K562 (cell line): ENCODE measurements around the gene MPV17L2. TPM values are rescaled to one million over a fixed set of nuclear protein-coding genes. Genes with fewer than 3 reads are reported as not detected.
A peak's percentile ranks its signal among the peaks of the same experiment; 100 is the strongest.

Experiments used
- ATAC-seq: fragments of 200-7000 bp; cut with Tn5 transposase; 3 replicates; pipeline ENCODE4 v1.9.1; 2020; ENCODE audit warnings: moderate library complexity
- BruUV-seq: library from RNA; stranded (reverse); fragments of 400-500 nt; replicated peaks from 2 replicates; lab custom pipeline; 2021; lab: Mats Ljungman, UMichigan
- CTCF ChIA-PET: fragments of 300-600 bp; formaldehyde crosslinking; extraction: SDS; loops from one replicate; lab custom pipeline; 2021; ENCODE audit warnings: low intra/inter-chr PET ratio; lab: Yijun Ruan, JAX
- POLR2A ChIA-PET: fragments of 300-600, 350-650 bp; sonication (Branson Sonifier 250); formaldehyde crosslinking; extraction: SDS; loops from one replicate; lab custom pipeline; 2021; ENCODE audit warnings: antibody characterized with exemption, inconsistent platforms; lab: Yijun Ruan, JAX
- DNase-seq, 4 experiments: peaks; one replicate each; pipeline versions ENCODE4 v3.0.0 to v3.0.0-alpha.2; 2011 to 2018; ENCODE audit warnings: low spot score in 3 of 4, mixed read lengths in 3 of 4; ENCODE audit errors: extremely low read depth in 1 of 4
- FAIRE-seq: peaks from 2 replicates; lab custom pipeline; 2011; peaks lifted over from hg19 to GRCh38; lab: Jason Lieb, UNC
- H2AFZ ChIP-seq: 2 replicates; pipeline ENCODE4 v1.6.0; 2011; ENCODE audit warnings: low read depth, low read length, control low read depth, inconsistent platforms
- H3K27ac ChIP-seq: fragments of 200-600 bp; 3 replicates; pipeline ENCODE4 v1.8.0; 2011; ENCODE audit warnings: low read depth, mild to moderate bottlenecking, control low read depth, inconsistent platforms, low read length, moderate library complexity, mixed read lengths; ENCODE audit errors: extremely low read depth
- H3K27me3 ChIP-seq, 2 experiments: fragments of 300-600 bp in 1 of 2; 2 replicates in 1 of 2; 3 replicates in 1 of 2; pipeline versions ENCODE4 v1.6.0 to v1.8.0; 2011; ENCODE audit warnings: inconsistent platforms in 2 of 2, low read length in 2 of 2, mild to moderate bottlenecking in 1 of 2, mixed read lengths in 1 of 2, moderate library complexity in 1 of 2; ENCODE audit not compliant: control insufficient read depth in 2 of 2, insufficient read depth in 2 of 2
- H3K36me3 ChIP-seq: fragments of 300-600 bp; 3 replicates; pipeline ENCODE4 v1.8.0; 2011; ENCODE audit warnings: mild to moderate bottlenecking, low read length, inconsistent platforms; ENCODE audit not compliant: control insufficient read depth, insufficient read depth
- H3K4me1 ChIP-seq, 2 experiments: fragments of 200-600 bp in 1 of 2; replicated peaks in 1 of 2; 2 replicates in 1 of 2; 3 replicates in 1 of 2; pipeline versions ENCODE4 v1.5.1 to v1.8.0; 2011; ENCODE audit warnings: inconsistent platforms in 2 of 2, low read length in 2 of 2, mild to moderate bottlenecking in 1 of 2, mixed read lengths in 1 of 2, moderate library complexity in 1 of 2; ENCODE audit not compliant: control insufficient read depth in 2 of 2, insufficient read depth in 2 of 2
- H3K4me2 ChIP-seq: 2 replicates; pipeline ENCODE4 v1.6.1; 2011; ENCODE audit warnings: low read length, control low read depth, inconsistent platforms, mixed read lengths; ENCODE audit not compliant: insufficient read depth
- H3K4me3 ChIP-seq: fragments of 200-600 bp; sonication (generic), shearing (Covaris generic); 2 replicates; pipeline ENCODE4 v1.5.1; 2016; ENCODE audit warnings: control low read depth, inconsistent platforms
- H3K79me2 ChIP-seq: fragments of 200-600 bp; 3 replicates; pipeline ENCODE4 v1.8.0; 2011; ENCODE audit warnings: low read length, inconsistent platforms; ENCODE audit not compliant: control insufficient read depth, insufficient read depth
- H3K9ac ChIP-seq, 2 experiments: 2 replicates each; pipeline versions ENCODE4 v1.6.0 to v1.6.1; 2011; ENCODE audit warnings: low read depth in 2 of 2, low read length in 2 of 2, control low read depth in 1 of 2, inconsistent platforms in 1 of 2, mild to moderate bottlenecking in 1 of 2, mixed read lengths in 1 of 2; ENCODE audit not compliant: insufficient read depth in 1 of 2
- H3K9me1 ChIP-seq: one replicate; pipeline ENCODE4 v1.6.0; 2011; ENCODE audit warnings: inconsistent platforms, mild to moderate bottlenecking, low read length, moderate library complexity; ENCODE audit not compliant: control insufficient read depth, insufficient read depth
- H3K9me3 ChIP-seq: replicated peaks from 2 replicates; pipeline ENCODE4 v1.5.1; 2011; ENCODE audit warnings: low read depth, low read length, inconsistent platforms; ENCODE audit not compliant: control insufficient read depth, insufficient read depth
- H4K20me1 ChIP-seq: replicated peaks from 2 replicates; pipeline ENCODE4 v1.6.1; 2011; ENCODE audit warnings: low read length, inconsistent platforms, mixed read lengths; ENCODE audit not compliant: control insufficient read depth, insufficient read depth
- JUN ChIP-seq, 2 experiments: sonication (generic) in 1 of 2; formaldehyde crosslinking in 1 of 2; IDR thresholded peaks; 2 replicates each; pipeline versions ENCODE4 v1.6.1 to v1.8.0; 2012 to 2022; ENCODE audit warnings: borderline replicate concordance in 2 of 2, mild to moderate bottlenecking in 2 of 2, improper control_type of control experiment in 1 of 2, low read depth in 1 of 2, low read length in 1 of 2, missing genetic modification reagents in 1 of 2
- SIN3A ChIP-seq, 2 experiments: fragments of 150-350 bp in 1 of 2; IDR thresholded peaks; 2 replicates each; pipeline ENCODE4 v1.6.1; 2011 to 2016; ENCODE audit warnings: borderline replicate concordance in 2 of 2, low read depth in 2 of 2, low read length in 2 of 2, mild to moderate bottlenecking in 2 of 2, moderate library complexity in 2 of 2; ENCODE audit not compliant: control insufficient read depth in 1 of 2
- SP1 ChIP-seq: sonication (generic); formaldehyde crosslinking; IDR thresholded peaks from 2 replicates; pipeline ENCODE4 v1.8.1; 2022; ENCODE audit warnings: mild to moderate bottlenecking, missing genetic modification reagents
- ZNF766 ChIP-seq: fragments of 200-800 bp; sonication (Bioruptor generic); conservative IDR thresholded peaks from 2 replicates; pipeline ENCODE4 v1.6.1; 2016; ENCODE audit warnings: missing genetic modification characterization, missing compliant biosample characterization
- ZSCAN32 ChIP-seq: fragments of 450-650 bp; formaldehyde crosslinking; IDR thresholded peaks from 2 replicates; pipeline ENCODE4 v1.4.0; 2020; ENCODE audit warnings: mild to moderate bottlenecking, moderate library complexity
- WGBS: fragments of 100-300 bp; shearing (Covaris generic); methylation state at CpG from one replicate; pipeline ENCODE4 v1.1.6; 2016; ENCODE audit warnings: low coverage, mixed read lengths; ENCODE audit not compliant: insufficient coverage; ENCODE audit errors: missing lambda C conversion rate; 5-methylcytosine and 5-hydroxymethylcytosine counted together
- in situ Hi-C: fragments of 300-500 bp; cut with MboI; formaldehyde crosslinking; loops from 4 replicates; pipeline ENCODE4 v1.15.0; 2018; ENCODE audit warnings: inconsistent platforms, mixed read lengths
- intact Hi-C: fragments of 100-400 bp; cut with micrococcal nuclease; formaldehyde crosslinking; loops from 2 replicates; pipeline ENCODE4 v1.14.2; 2022
- polyA plus RNA-seq, 8 experiments: library from polyadenylated mRNA; depleted of rRNA in 4 of 8; stranded (reverse) in 5 of 8; unstranded in 3 of 8; fragments of >200 nt; fragmentation: Nextera tagmentation in 2 of 8; fragmentation: Illumina TruSeq in 1 of 8; extraction: Ambion mirVana in 2 of 8; extraction: Trizol in 1 of 8; gene quantifications; 2 replicates each; pipeline versions ENCODE4 v1.2.1 to v1.2.3, GENCODE V29; 2011 to 2014; ENCODE audit warnings: inconsistent platforms in 1 of 8, missing spikeins in 1 of 8
- total RNA-seq, 7 experiments: library from RNA; depleted of rRNA in 6 of 7; stranded (reverse); fragments of >200 nt in 6 of 7; fragmentation: Illumina TruSeq in 2 of 7; extraction: Trizol in 2 of 7; gene quantifications; 2 replicates each; pipeline versions ENCODE4 v1.2.1 to v1.2.3, GENCODE V29; 2011 to 2021; ENCODE audit warnings: low replicate concordance in 1 of 7
- TF ChIP-seq, protein P1 (sequence below): fragments of 450-650 bp; IDR thresholded peaks from 2 replicates; pipeline ENCODE4 v1.6.1; 2016; ENCODE audit warnings: mild to moderate bottlenecking
- TF ChIP-seq, protein P2 (sequence below): fragments of 200-800 bp; sonication (Bioruptor generic); IDR thresholded peaks from 2 replicates; pipeline ENCODE4 v1.6.1; 2017; ENCODE audit warnings: missing genetic modification characterization, missing compliant biosample characterization

Gene MPV17L2
- total and polyA plus RNA-seq, 9 of the 15 experiments (the other 6 are each of a cell fraction or from before 2014, with no cell fraction given): 10.6 to 60.2 (median 28.5) TPM

DNA sequence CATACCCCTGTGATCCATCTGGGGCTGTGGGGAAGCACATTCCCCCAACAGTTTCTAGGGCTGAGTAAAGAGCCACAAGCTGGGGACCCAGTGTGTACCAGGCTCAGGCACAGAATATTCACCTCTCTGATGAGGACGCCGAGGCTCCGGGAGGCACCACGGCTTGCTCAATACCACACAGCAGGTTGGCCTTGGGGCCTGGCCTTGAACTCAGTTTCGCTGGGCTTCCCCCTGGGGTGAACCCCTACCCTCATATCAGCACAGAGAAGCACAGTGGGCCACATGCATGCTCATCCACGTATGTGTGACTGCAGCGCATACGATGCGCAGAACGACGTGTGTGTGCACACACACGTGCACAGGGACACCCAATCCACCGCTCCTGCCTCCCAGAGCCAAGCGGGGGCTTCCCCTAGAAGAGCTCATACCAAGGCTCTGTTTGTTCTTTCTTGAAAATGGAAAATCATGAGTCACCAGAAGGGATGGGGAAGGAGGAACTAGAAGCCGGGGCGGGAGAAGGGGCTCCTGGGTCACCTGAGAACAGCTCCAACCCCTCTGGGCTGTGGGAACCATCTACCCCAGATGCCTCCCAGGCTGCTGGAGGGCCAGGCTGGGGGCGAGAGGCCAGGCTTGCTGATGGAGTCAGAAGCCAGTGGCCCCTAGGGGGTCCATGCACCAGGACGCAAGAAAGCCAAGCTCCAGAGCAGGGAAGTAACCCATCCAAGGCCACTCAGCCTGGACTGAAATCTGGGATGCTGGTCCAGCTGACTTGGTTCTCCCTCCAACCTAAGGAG lies 38.1 kb downstream of the MPV17L2 start (continued):
- TF ChIP-seq JUN (IDR thresholded peaks at IDR 0.05; ENCODE audit: borderline replicate concordance, low read depth, low read length): no peak
- TF ChIP-seq JUN (CRISPR knock-in tag; IDR thresholded peaks at IDR 0.05; ENCODE audit: borderline replicate concordance): 0 out of 2 replicates have a peak, but pooled peaks have one; percentile 37
- TF ChIP-seq, protein P1, sequence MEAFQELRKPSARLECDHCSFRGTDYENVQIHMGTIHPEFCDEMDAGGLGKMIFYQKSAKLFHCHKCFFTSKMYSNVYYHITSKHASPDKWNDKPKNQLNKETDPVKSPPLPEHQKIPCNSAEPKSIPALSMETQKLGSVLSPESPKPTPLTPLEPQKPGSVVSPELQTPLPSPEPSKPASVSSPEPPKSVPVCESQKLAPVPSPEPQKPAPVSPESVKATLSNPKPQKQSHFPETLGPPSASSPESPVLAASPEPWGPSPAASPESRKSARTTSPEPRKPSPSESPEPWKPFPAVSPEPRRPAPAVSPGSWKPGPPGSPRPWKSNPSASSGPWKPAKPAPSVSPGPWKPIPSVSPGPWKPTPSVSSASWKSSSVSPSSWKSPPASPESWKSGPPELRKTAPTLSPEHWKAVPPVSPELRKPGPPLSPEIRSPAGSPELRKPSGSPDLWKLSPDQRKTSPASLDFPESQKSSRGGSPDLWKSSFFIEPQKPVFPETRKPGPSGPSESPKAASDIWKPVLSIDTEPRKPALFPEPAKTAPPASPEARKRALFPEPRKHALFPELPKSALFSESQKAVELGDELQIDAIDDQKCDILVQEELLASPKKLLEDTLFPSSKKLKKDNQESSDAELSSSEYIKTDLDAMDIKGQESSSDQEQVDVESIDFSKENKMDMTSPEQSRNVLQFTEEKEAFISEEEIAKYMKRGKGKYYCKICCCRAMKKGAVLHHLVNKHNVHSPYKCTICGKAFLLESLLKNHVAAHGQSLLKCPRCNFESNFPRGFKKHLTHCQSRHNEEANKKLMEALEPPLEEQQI: no peak
- TF ChIP-seq ZSCAN32: no peak

DNA sequence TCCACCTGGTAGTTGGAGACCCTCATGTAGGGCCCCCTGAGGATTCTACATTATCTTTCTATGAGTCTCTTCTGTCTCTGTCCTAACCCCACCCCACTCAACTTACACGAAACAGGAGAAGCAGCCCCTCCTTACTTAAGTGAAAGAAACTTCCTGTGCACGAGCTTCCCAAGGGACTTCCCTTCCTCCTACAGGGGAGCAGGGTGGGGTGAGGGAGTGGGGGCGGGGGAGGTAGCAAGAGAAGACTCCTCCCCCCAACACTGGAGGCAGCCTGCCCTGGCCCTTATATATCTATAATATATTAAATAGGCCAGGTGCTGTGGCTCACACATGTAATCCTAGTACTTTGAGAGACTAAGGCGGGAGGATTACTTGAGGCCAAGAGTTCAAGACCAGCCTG lies 38.8 kb downstream of the MPV17L2 start:
- H3K9me3 ChIP-seq: no peaks in the 10 kb centered on the region
- ATAC-seq (no peak), FAIRE-seq (no peak), DNase-seq (peak; percentile 35 to 44 (median 42))
- H3K79me2 ChIP-seq: no peaks in the 10 kb centered on the region
- peak overlapping the region in 1 of 2 experiments; percentile 69; a peak in 1 of 4 replicates for H3K9ac ChIP-seq
- CTCF ChIA-PET: no interaction called here
- H3K4me3 ChIP-seq: no peak overlapping the region; the same call in 1 of the 2 replicates
- POLR2A ChIA-PET: interaction anchor here (1.2 kb wide), 1 partner anchor 26 kb away, joined by 3 read pairs; no protein-coding TSS in a partner anchor
- BruUV-seq: no TSS peak
- H3K9me1 ChIP-seq: peaks cover 6% of the 10 kb centered on the region
- H3K36me3 ChIP-seq: no peaks in the 10 kb centered on the region
- no peak overlapping the region for H2AFZ ChIP-seq
- H4K20me1 ChIP-seq: peaks cover 5% of the 10 kb centered on the region; the same call in 1 of the 2 replicates
- no peak for TF ChIP-seq SP1 (CRISPR knock-in tag)
- TF ChIP-seq, protein P2, sequence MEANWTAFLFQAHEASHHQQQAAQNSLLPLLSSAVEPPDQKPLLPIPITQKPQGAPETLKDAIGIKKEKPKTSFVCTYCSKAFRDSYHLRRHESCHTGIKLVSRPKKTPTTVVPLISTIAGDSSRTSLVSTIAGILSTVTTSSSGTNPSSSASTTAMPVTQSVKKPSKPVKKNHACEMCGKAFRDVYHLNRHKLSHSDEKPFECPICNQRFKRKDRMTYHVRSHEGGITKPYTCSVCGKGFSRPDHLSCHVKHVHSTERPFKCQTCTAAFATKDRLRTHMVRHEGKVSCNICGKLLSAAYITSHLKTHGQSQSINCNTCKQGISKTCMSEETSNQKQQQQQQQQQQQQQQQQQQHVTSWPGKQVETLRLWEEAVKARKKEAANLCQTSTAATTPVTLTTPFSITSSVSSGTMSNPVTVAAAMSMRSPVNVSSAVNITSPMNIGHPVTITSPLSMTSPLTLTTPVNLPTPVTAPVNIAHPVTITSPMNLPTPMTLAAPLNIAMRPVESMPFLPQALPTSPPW (CRISPR knock-in tag): 0 out of 2 replicates have a peak, but pooled peaks have one; percentile 7
- TF ChIP-seq ZNF766 (CRISPR knock-in tag): no peak
- no peak for TF ChIP-seq SIN3A (IDR thresholded peaks at IDR 0.05; ENCODE audit: borderline replicate concordance in 2 of 2, control insufficient read depth in 1 of 2, low read depth in 2 of 2, low read length in 2 of 2)
- H3K27ac ChIP-seq: no peak overlapping the region
- in situ Hi-C loops: no loop called here
- H3K27me3 ChIP-seq: peaks cover 0 to 9% of the 10 kb centered on the region in 2 experiments; a peak in 4 of 5 replicates
- no peak overlapping the region for H3K4me2 ChIP-seq
- WGBS: 15% methylated on average over 4 of the region's 4 CpGs
- intact Hi-C loops: no loop called here
- H3K4me1 ChIP-seq: peaks cover 15 to 27% of the 10 kb centered on the region in 2 experiments; a peak in 4 of 5 replicates
